ENCODE data around the gene ASH1L. TPM values are rescaled to one million over a fixed set of nuclear protein-coding genes. Genes with fewer than 3 reads are reported as not detected.

The ASH1L gene
- total RNA-seq, 1 experiment from 2014 or later = 29.3 TPM

DNA sequence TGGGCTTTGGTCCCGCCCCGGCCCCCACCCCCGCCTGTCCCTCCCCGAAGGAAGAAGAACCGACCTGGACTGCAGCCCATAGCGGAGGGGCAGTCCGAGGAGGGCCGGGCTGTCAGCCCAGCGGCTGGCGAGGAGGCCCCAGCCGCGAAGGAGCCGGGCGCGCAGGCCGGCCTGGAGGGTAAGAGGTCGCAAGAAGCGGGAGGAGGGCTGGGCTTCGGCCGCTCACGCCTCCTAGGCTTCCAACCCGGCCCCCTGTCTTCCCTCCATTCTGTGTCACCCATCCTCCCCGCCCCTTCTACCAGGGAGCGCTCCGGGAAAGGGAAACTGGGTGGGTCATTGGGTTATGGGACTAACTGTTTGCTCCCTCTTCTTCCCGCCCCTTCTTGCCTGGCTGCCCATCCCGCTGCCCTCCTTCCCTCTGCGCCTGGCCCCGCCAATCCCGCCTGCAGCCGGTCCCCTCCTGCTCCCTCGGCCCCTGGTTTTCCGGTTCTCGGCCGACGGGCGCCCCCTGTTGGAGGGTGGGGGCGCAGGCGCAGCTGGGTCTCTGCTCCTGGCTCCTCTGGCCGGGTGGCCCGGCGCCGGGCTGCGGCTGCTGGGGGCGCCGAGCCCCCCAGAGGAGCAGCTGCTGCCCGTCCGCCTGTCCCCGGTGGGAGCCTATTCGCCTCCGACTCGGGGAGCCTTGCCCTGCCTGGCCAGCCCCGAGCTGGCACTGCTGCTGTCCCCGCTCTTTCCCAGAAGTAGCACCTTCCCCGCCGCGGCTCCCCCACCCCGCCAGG lies 239.5 kb downstream of the ASH1L start (continued):
- TF ChIP-seq HMGXB4 (CRISPR knock-in tag; IDR thresholded peaks at IDR 0.05) (peak; percentile 98), ELF4 (CRISPR knock-in tag; IDR thresholded peaks at IDR 0.05; ENCODE audit: low read depth) (no peak)

DNA sequence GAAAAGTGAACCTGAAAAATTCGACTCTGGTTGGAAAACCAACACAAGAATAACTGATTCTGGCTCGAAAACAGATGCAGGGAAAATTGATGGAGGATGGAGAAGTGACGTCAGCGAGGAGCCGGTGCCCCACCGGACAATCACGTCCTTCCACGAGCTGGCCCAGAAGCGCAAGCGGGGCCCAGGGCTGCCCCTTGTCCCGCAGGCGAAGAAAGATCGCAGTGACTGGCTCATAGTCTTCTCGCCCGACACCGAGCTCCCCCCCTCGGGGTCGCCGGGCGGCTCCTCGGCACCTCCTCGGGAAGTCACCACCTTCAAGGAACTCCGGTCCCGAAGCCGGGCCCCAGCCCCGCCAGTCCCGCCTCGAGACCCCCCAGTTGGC lies 240.0 kb downstream of the ASH1L start:
- H3K9me3 Mint-ChIP-seq = no peaks in the 10 kb centered on the region
- peaks cover 6% of the 10 kb centered on the region for H3K27me3 Mint-ChIP-seq (ENCODE audit: low read depth)
- peaks cover 41% of the 10 kb centered on the region for H3K4me1 Mint-ChIP-seq
- ChIA-PET CTCF (interaction anchor here (0.6 to 9.9 kb wide), 21 partner anchors 14 to 238 kb away, joined by 3 to 204 read pairs (median 9); partner anchors contain the start of genes CLK2, FDPS, HCN3 and KRTCAP2), POLR2A (interaction anchor here (1.9 to 2.5 kb wide), 2 partner anchors 14 to 50 kb away, joined by 5 to 13 read pairs; partner anchors contain the start of genes CLK2 and FDPS)
- peak overlapping the region; percentile 66 for H3K27ac Mint-ChIP-seq
- peaks cover 23% of the 10 kb centered on the region for H3K36me3 Mint-ChIP-seq
- TF ChIP-seq, protein P1, sequence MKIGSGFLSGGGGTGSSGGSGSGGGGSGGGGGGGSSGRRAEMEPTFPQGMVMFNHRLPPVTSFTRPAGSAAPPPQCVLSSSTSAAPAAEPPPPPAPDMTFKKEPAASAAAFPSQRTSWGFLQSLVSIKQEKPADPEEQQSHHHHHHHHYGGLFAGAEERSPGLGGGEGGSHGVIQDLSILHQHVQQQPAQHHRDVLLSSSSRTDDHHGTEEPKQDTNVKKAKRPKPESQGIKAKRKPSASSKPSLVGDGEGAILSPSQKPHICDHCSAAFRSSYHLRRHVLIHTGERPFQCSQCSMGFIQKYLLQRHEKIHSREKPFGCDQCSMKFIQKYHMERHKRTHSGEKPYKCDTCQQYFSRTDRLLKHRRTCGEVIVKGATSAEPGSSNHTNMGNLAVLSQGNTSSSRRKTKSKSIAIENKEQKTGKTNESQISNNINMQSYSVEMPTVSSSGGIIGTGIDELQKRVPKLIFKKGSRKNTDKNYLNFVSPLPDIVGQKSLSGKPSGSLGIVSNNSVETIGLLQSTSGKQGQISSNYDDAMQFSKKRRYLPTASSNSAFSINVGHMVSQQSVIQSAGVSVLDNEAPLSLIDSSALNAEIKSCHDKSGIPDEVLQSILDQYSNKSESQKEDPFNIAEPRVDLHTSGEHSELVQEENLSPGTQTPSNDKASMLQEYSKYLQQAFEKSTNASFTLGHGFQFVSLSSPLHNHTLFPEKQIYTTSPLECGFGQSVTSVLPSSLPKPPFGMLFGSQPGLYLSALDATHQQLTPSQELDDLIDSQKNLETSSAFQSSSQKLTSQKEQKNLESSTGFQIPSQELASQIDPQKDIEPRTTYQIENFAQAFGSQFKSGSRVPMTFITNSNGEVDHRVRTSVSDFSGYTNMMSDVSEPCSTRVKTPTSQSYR (CRISPR knock-in tag; IDR thresholded peaks at IDR 0.05) = no peak
- TF ChIP-seq GABPB1 (CRISPR knock-in tag; IDR thresholded peaks at IDR 0.05) = no peak
- no peak for TF ChIP-seq GTF2I (CRISPR knock-in tag; conservative IDR thresholded peaks at IDR 0.05)
- TF ChIP-seq NR1H2 (CRISPR knock-in tag; IDR thresholded peaks at IDR 0.05) = no peak
- TF ChIP-seq NFYB (CRISPR knock-in tag; conservative IDR thresholded peaks at IDR 0.05; ENCODE audit: low read depth) = no peak
- peak overlapping the region; percentile 84 for H3K4me3 Mint-ChIP-seq
- ATAC-seq (no peak), DNase-seq (ENCODE audit: low spot score) (peak; percentile 41)

DNA sequence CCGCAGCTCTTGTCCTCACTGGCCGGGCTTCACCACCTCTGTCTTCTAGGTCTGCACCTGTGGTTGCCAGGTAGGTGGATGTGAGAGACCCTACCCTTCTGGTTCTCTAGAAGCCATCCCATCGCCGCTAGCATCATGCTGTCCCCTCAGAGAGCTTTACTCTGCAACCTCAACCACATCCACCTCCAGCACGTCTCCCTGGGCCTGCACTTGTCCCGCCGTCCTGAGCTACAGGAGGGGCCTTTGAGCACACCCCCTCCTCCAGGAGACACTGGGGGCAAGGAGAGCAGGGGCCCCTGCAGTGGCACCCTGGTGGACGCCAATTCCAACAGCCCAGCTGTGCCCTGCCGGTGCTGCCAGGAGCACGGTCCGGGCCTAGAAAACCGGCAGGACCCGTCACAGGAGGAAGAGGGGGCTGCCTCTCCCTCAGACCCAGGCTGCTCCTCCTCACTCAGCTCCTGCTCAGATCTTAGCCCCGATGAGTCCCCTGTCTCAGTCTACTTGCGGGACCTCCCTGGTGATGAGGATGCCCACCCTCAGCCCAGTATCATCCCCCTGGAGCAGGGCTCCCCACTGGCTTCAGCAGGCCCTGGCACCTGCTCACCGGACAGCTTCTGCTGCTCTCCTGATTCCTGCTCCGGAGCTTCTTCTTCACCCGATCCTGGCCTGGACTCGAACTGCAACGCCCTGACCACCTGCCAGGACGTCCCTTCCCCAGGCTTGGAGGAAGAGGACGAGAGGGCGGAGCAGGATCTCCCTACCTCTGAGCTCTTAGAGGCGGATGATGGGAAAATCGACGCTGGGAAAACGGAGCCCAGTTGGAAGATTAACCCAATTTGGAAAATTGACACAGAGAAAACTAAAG lies 240.7 kb downstream of the ASH1L start:
- DNase-seq (ENCODE audit: low spot score) (no peak), ATAC-seq (no peak)
- Mint-ChIP-seq H3K36me3 (peaks cover 17% of the 10 kb centered on the region), H3K4me3 (peak overlapping the region; percentile 84), H3K27me3 (ENCODE audit: low read depth) (peaks cover 6% of the 10 kb centered on the region), H3K9me3 (no peaks in the 10 kb centered on the region), H3K4me1 (peaks cover 41% of the 10 kb centered on the region), H3K27ac (peak overlapping the region; percentile 66)
- TF ChIP-seq HMGA2 (CRISPR knock-in tag; IDR thresholded peaks at IDR 0.05) (no peak), PRDM15 (CRISPR knock-in tag; IDR thresholded peaks at IDR 0.05) (peak; percentile 91)
- ChIA-PET POLR2A (interaction anchor here (1.4 to 1.9 kb wide), 3 partner anchors 14 to 49 kb away, joined by 3 to 9 read pairs (median 5); partner anchors contain the start of genes CLK2 and FDPS), CTCF (interaction anchor here (0.6 to 9.9 kb wide), 27 partner anchors 14 to 241 kb away, joined by 3 to 204 read pairs (median 5); partner anchors contain the start of genes CLK2, FDPS, HCN3 and KRTCAP2)

Measured in WTC11 (cell line).